ENCODE measurements around the gene C1orf159.

DNA sequence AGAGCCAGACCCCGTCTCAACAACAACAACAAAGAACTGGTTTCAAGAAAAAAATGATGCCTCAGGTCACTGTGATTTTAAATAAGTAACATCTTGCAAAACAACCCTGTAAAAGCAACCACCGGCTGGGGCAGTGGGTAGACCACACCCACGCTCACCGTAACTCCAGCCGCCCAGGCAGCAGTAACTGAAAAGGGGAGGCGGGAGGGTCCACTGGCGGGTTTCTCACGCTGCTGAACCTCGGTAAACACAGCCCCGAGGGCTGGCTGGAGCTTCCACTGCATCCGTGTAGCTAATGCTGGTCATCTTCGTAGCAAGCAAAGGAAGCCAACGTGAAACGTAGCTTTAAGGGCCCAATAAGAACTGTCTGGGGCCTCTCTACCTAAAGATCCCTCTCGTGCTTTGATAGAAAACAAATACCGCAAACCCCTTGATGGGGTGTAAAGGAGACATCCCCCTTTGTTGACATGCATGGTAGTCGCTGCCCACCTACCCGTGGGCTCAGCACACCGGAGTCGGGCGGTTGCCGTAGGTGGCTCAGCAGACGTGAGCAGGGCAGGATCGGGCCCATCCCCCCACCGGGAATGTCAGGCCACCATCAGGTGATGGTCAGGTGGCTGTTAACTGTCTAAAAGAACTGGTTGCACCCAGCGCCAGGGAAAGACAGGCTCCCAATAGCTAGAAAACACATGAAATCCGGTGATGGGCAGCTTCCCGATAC is 4.2 kb downstream of the C1orf159 start:
- TF ChIP-seq EZH2 (IDR thresholded peaks at IDR 0.05; ENCODE audit: insufficient read depth, poor library complexity, severe bottlenecking) (no peak), EZH2phosphoT487 (IDR thresholded peaks at IDR 0.05; ENCODE audit: insufficient read depth, low read depth) (no peak)
